GM19324 (cell line): ENCODE results near the gene FNIP2.
"Not testable (repeated sequence)": the region's sequence is repeated elsewhere in the genome, so short reads cannot be mapped to it uniquely, and the experiment has no call there.

Source experiments
- ATAC-seq: cut with Tn5 transposase; IDR thresholded peaks from one replicate; pipeline ENCODE4 v1.9.1; 2021; ENCODE audit warnings: mild to moderate bottlenecking, moderate library complexity; ENCODE audit not compliant: unreplicated experiment, low FRiP score

FNIP2 gene

GRCh38 chr4:158768555-158769174 lies at the start of gene FNIP2:
FNIP2 (plus strand) TSS chr4:158769026; CDS start chr4:158769213, 187 bp downstream.
- ATAC-seq = peak; percentile 92

- ATAC-seq = no peak
These were observed 47.1 kb upstream of the FNIP2 start for GRCh38 chr4:158721680-158722079.

GRCh38 chr4:158722291-158722916 lies 46.4 kb upstream of the FNIP2 start:
- no peak for ATAC-seq

- ATAC-seq = peak; percentile 99
These were observed 45.7 kb upstream of the FNIP2 start, which contains the start of gene PPID for GRCh38 chr4:158722917-158723793. PPID (minus strand) TSS chr4:158723396; CDS start chr4:158723288, 108 bp downstream.

DNA sequence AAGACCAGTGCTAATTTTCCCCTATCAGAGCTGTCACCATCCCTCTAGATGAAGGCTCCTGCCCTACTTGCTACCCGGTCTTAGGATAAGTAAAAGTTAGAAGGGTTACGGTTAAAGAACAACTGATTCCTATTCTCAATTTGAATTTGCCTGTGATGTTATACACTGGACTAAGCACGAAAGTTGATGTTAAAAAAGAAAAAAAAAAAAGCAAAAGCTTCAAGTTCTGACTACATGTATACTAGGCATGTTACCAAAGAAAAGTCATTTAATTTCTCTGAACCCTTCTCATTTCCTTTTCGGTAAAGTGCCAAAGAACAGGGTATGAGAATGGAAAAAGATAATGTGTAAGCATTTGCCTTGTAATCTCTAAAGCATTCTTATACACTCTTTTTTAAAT lies 44.2 kb upstream of the FNIP2 start:
- ATAC-seq = no peak

- ATAC-seq = no peak
These were observed 42.2 kb upstream of the FNIP2 start for GRCh38 chr4:158726633-158727032.

GRCh38 chr4:158728236-158728635 lies 40.6 kb upstream of the FNIP2 start:
- ATAC-seq = no peak

DNA sequence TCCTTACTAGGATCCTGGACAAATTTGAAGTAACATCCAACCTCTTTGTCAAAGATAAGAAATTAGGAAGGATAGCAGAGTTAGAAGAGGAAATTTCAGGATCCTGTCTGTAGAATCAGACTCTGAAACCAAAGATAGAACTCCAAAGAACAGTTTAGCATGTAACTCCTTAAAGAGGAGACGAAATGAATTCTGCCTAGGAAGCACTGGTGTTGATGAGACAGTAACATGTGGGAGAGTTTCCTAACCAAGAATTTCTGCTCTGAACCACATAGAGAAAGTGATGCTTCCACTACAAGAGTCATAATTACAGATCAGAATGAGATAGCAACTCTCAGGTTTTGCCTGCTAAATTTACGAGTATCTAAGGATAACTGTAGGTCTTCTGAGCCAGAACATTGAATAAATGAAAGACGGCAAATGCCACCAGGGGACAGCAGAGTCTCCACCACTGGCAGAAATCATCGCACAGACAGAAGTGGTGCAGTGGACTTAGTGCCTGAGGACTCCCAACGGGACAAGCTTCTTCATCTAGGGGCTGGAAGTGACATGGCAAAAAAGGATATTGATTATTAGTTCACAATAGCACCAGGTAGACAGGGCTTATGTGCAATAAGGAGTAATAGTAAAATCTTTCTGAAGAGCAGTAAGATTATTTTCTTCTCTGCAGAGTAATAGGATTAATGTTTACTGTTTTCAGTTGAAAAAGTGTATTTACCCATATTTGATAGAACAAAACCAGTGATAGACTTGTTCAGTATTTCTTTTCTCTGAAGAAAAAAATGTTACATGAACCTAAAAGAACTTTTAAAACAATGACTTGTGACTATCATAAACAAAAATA lies 38.9 kb upstream of the FNIP2 start:
- peak; percentile 85 for ATAC-seq

- ATAC-seq = no peak
These were observed 30.0 kb upstream of the FNIP2 start for GRCh38 chr4:158738866-158739265.

GRCh38 chr4:158739600-158739999 lies 29.2 kb upstream of the FNIP2 start:
- no peak for ATAC-seq

- ATAC-seq = no peak
These were observed 27.4 kb upstream of the FNIP2 start for GRCh38 chr4:158741326-158742021.

GRCh38 chr4:158746537-158746936 lies 22.3 kb upstream of the FNIP2 start:
- ATAC-seq = not testable (repeated sequence)

- no peak for ATAC-seq
These were observed 18.4 kb upstream of the FNIP2 start for GRCh38 chr4:158750379-158750778.

DNA sequence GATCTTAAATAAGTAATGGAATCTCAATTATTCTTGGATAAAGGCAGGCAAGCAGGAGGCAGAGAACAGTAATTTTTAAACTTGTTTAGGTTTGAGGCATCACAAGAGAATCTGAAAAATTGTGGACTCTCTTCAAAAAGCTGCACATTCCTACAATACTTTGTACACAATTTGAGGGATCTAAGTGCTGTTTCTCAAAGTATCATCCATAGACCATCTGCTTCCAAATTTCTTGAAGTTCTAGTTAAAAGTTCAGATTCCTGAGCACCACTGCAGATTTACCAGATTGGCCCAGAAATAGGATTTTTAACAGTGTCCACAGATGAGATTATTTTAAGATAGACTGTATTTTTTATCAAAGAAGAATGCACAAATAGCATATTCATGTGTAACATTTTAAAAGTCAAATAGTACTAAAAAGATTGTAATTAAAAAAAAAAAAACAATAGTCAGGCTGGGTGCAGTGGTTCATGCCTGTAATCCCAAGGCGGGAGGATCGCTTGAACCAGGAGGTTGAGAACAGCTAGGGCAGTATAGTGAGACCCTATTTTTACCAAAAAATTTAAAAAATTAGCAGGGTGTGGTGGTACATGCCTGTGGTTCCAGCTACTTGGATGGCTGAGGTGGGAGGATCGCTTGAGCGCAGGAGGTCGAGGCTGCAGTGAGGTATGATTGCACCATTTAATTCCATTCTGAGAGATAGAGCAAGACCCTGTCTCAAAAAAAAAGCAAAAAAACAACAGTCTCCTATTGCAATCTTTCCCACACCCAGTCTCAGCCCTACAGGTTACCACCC lies 14.2 kb upstream of the FNIP2 start:
- ATAC-seq = no peak

GRCh38 chr4:158755819-158756218 lies 13.0 kb upstream of the FNIP2 start:
- ATAC-seq = not testable (repeated sequence)

DNA sequence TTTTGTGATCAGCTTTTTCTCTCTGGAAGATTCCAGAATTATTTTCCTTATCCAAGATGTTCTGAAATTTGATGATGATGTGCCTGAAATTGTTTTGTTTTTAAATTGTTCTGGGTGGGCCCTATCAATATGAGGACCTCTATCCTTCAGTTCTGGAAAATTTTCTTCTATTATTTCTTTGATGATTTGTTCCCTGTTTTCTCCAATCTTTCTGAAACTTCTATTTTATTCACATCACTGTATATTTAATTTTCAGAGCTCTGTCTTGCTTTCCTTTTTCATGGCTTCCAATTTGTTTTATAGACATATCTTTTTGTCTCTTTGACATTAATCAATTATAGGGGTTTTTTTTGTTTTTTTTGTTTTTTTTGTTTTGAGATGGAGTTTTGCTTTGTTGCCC lies 12.2 kb upstream of the FNIP2 start:
- ATAC-seq = no peak

- no peak for ATAC-seq
These were observed 10.7 kb upstream of the FNIP2 start for GRCh38 chr4:158758142-158758541.

GRCh38 chr4:158758703-158759102 lies 10.1 kb upstream of the FNIP2 start:
- ATAC-seq = no peak

DNA sequence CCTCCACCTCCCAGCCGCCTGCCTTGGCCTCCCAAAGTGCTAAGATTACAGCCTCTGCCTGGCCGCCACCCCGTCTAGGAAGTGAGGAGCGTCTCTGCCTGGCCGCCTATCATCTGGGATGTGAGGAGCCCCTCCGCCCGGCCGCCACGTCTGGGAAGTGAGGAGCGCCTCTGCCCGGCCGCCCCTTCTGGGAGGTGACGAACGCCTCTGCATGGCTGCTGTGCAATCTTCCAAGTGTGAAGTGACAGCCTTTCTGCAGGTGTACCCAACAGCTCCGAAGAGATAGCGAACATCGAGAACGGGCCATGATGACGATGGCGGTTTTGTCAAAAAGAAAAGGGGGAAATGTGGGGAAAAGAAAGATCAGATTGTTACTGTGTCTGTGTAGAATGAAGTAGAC lies 9.3 kb upstream of the FNIP2 start:
- not testable (repeated sequence) for ATAC-seq
